ENCODE results near the gene STXBP2.

DNA sequence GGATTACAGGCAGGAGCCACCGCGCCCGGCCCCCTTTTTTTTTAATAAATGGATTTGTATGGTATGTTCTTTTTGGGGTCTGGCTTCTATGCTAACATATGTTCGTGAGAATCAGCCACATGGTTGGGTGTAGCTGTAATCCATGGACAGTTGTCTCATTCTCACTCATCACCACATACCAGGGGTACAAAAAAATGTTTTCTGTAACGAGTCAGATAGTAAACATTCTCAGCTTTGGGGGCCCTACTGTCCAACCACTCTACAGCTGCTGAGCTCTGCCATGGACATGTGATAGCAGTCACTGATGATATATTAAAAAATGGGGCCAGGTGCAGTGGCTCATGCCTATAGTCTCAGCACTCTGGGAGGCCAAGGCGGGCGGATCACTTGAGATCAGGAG, 26.8 kb downstream of the STXBP2 start:
- TF ChIP-seq BCL11A (tag by site-specific recombination; IDR thresholded peaks at IDR 0.05; ENCODE audit: low read depth) = no peak
- TF ChIP-seq ZNF785 (tag by site-specific recombination; IDR thresholded peaks at IDR 0.05) = no peak
- no peak for TF ChIP-seq CTCF (tag by site-specific recombination; IDR thresholded peaks at IDR 0.05)
- TF ChIP-seq IKZF3 (tag by site-specific recombination; IDR thresholded peaks at IDR 0.05) = no peak
- TF ChIP-seq SETDB1 (IDR thresholded peaks at IDR 0.05; ENCODE audit: insufficient read length, low read length) = no peak
- TF ChIP-seq ZNF549 (tag by site-specific recombination; IDR thresholded peaks at IDR 0.05) = no peak
- no peak for TF ChIP-seq REST (tag by site-specific recombination; IDR thresholded peaks at IDR 0.05)
- no peak for TF ChIP-seq ZSCAN16 (tag by site-specific recombination; IDR thresholded peaks at IDR 0.05)
